ENCODE results near the gene PDIK1L.
A peak's percentile ranks its signal among the peaks of the same experiment; 100 is the strongest.

DNA sequence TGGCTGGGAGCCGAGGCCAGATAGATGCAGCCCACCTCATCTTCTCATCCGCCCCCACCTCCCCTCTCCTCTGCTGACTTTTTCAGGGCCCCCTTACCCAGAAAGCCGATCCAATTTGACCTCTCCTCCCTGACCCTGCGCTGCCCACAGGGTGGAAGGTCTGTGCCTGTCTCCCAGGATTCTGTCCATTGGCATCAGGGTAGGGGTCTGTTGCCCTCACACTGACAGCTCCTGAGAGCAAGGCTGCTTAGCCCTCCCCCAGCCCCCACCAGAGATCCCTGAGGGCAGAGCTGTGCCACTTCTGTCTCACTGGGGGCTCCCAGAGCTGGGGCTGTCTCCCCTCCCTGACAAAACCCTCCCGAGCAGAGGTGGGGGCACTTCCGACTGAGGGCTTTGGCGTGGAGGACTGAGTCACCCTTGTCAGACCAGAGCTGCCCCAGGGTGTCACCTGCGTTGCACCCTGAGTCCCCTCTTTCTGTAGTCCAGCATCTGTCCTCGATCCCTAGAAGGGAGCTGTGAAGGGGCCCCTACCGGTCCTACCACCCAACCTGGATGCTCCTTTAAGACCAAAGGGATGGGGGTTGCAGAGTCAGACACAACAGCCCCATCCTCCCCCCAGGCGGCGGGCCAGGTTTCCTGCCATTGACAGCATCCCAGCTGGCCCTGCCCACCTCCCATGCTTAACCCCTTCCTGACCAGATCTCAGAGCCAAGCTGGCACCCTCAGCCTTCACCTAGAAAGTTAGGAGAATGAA is 44.8 kb downstream of the PDIK1L start:
- TF ChIP-seq, protein P1, sequence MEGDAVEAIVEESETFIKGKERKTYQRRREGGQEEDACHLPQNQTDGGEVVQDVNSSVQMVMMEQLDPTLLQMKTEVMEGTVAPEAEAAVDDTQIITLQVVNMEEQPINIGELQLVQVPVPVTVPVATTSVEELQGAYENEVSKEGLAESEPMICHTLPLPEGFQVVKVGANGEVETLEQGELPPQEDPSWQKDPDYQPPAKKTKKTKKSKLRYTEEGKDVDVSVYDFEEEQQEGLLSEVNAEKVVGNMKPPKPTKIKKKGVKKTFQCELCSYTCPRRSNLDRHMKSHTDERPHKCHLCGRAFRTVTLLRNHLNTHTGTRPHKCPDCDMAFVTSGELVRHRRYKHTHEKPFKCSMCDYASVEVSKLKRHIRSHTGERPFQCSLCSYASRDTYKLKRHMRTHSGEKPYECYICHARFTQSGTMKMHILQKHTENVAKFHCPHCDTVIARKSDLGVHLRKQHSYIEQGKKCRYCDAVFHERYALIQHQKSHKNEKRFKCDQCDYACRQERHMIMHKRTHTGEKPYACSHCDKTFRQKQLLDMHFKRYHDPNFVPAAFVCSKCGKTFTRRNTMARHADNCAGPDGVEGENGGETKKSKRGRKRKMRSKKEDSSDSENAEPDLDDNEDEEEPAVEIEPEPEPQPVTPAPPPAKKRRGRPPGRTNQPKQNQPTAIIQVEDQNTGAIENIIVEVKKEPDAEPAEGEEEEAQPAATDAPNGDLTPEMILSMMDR (IDR thresholded peaks at IDR 0.05): no peak
- TF ChIP-seq EP300 (IDR thresholded peaks at IDR 0.05) (no peak), POLR2AphosphoS5 (IDR thresholded peaks at IDR 0.05) (peak in 1 of 2 donors; percentile 32)
